GM23248 (cell line): ENCODE data around the gene CLDN4. TPM values are rescaled to one million over a fixed set of nuclear protein-coding genes. Genes with fewer than 3 reads are reported as not detected.
A peak's percentile ranks its signal among the peaks of the same experiment; 100 is the strongest.
"Not testable (repeated sequence)": the region's sequence is repeated elsewhere in the genome, so short reads cannot be mapped to it uniquely, and the experiment has no call there.

Source experiments
- DNase-seq: peaks from one replicate; pipeline ENCODE4 v3.0.0-alpha.2; 2015
- H2AFZ ChIP-seq: fragments of 200-600 bp; sonication (generic); 2 replicates; pipeline ENCODE4 v1.6.1; 2016; ENCODE audit warnings: antibody characterized with exemption
- H3F3A ChIP-seq: fragments of 200-600 bp; sonication (generic); 2 replicates; pipeline ENCODE4 v1.6.1; 2016; ENCODE audit warnings: mild to moderate bottlenecking, antibody characterized with exemption, mixed run types; ENCODE audit not compliant: insufficient read depth
- H3K27ac ChIP-seq: fragments of 200-600 bp; sonication (generic); 2 replicates; pipeline ENCODE4 v1.5.1; 2016; ENCODE audit warnings: mild to moderate bottlenecking
- H3K27me3 ChIP-seq: fragments of 200-600 bp; sonication (generic); replicated peaks from 2 replicates; pipeline ENCODE4 v1.6.1; 2016; ENCODE audit warnings: mild to moderate bottlenecking; ENCODE audit not compliant: insufficient read depth
- H3K36me3 ChIP-seq: fragments of 200-600 bp; sonication (generic); 2 replicates; pipeline ENCODE4 v1.6.1; 2016; ENCODE audit warnings: low read depth, mild to moderate bottlenecking
- H3K4me1 ChIP-seq: fragments of 200-600 bp; sonication (generic); 2 replicates; pipeline ENCODE4 v1.6.1; 2016; ENCODE audit warnings: mild to moderate bottlenecking; ENCODE audit not compliant: insufficient read depth
- H3K4me2 ChIP-seq: fragments of 200-600 bp; sonication (generic); one replicate; pipeline ENCODE4 v1.6.1; 2016; ENCODE audit warnings: mild to moderate bottlenecking; ENCODE audit not compliant: unreplicated experiment
- H3K4me3 ChIP-seq: fragments of 200-600 bp; sonication (generic); 2 replicates; pipeline ENCODE4 v1.5.1; 2016; ENCODE audit warnings: mild to moderate bottlenecking
- H3K79me2 ChIP-seq: fragments of 200-600 bp; sonication (generic); 2 replicates; pipeline ENCODE4 v1.6.1; 2016; ENCODE audit warnings: mild to moderate bottlenecking; ENCODE audit not compliant: insufficient read depth
- H3K9ac ChIP-seq: fragments of 200-600 bp; sonication (generic); 2 replicates; pipeline ENCODE4 v1.6.1; 2016; ENCODE audit warnings: mild to moderate bottlenecking
- H3K9me2 ChIP-seq: fragments of 200-600 bp; sonication (generic); 2 replicates; pipeline ENCODE4 v1.6.1; 2016; ENCODE audit warnings: mixed run types, mild to moderate bottlenecking, moderate library complexity; ENCODE audit not compliant: insufficient read depth
- H3K9me3 ChIP-seq: fragments of 200-600 bp; sonication (generic); one replicate; pipeline ENCODE4 v1.6.1; 2017; ENCODE audit warnings: low read depth
- H4K20me1 ChIP-seq: fragments of 200-600 bp; sonication (generic); 2 replicates; pipeline ENCODE4 v1.6.0; 2016; ENCODE audit not compliant: insufficient read depth
- EZH2 ChIP-seq: fragments of 200-600 bp; sonication (generic); IDR thresholded peaks from 2 replicates; pipeline ENCODE4 v1.6.1; 2018; ENCODE audit warnings: antibody characterized with exemption, mild to moderate bottlenecking; ENCODE audit not compliant: insufficient read depth, poor library complexity, severe bottlenecking
- EZH2phosphoT487 ChIP-seq: fragments of 200-600 bp; sonication (generic); IDR thresholded peaks from 2 replicates; pipeline ENCODE4 v1.6.1; 2018; ENCODE audit warnings: antibody characterized with exemption, moderate library complexity, mild to moderate bottlenecking, low read depth; ENCODE audit not compliant: insufficient read depth
- WGBS, 2 experiments: methylation state at CpG; one replicate each; pipeline ENCODE4 v1.1.6; 2015 to 2017; ENCODE audit warnings: low lambda C conversion rate in 2 of 2, low coverage in 1 of 2; ENCODE audit errors: missing lambda C conversion rate in 2 of 2; 5-methylcytosine and 5-hydroxymethylcytosine counted together
- in situ Hi-C: fragments of 300-500 bp; cut with MboI; formaldehyde crosslinking; loops from 2 replicates; pipeline ENCODE4 v1.15.0; 2020
- polyA plus RNA-seq: library from polyadenylated mRNA; unstranded; fragments of >200 nt; fragmentation: Nextera tagmentation; extraction: Ambion mirVana; gene quantifications from 2 replicates; pipeline ENCODE4 v1.2.1, GENCODE V29; 2016
- total RNA-seq: library from RNA; depleted of rRNA; stranded (reverse); fragments of >200 nt; shearing (Covaris generic); gene quantifications from 2 replicates; pipeline ENCODE4 v1.2.3, GENCODE V29; 2014

CLDN4 gene
- total and polyA plus RNA-seq, 2 experiments from 2014 or later: 0.10 TPM; not detected in 1

GRCh38 chr7:73817121-73817520 lies 13.7 kb upstream of the CLDN4 start:
- WGBS, 2 experiments: 96 to 100% methylated on average over 6 of the region's 6 CpGs
- Histone ChIP-seq H3K27me3 (no peaks in the 10 kb centered on the region), H4K20me1 (no peaks in the 10 kb centered on the region), H3K36me3 (no peaks in the 10 kb centered on the region), H3K4me3 (no peak overlapping the region), H3K4me2 (no peak overlapping the region), H3K9ac (no peak overlapping the region), H3K9me2 (no peaks in the 10 kb centered on the region), H3K27ac (no peak overlapping the region), H3K79me2 (no peaks in the 10 kb centered on the region), H3K9me3 (no peaks in the 10 kb centered on the region), H3K4me1 (peaks cover under 1% of the 10 kb centered on the region), H2AFZ (no peak overlapping the region), H3F3A (no peaks in the 10 kb centered on the region)
- TF ChIP-seq EZH2 (no peak), EZH2phosphoT487 (no peak)
- in situ Hi-C loops: no loop called here
- no peak for DNase-seq

- no peak overlapping the region for H3K9ac ChIP-seq
- H3K9me2 ChIP-seq: no peaks in the 10 kb centered on the region
- no peak overlapping the region for H3K4me3 ChIP-seq
- no peak overlapping the region for H3K4me2 ChIP-seq
- 0 out of 2 replicates have a peak, but pooled peaks cover 8% of the 10 kb centered on the region for H3F3A ChIP-seq
- no peaks in the 10 kb centered on the region for H3K79me2 ChIP-seq
- H3K4me1 ChIP-seq: peaks cover 10% of the 10 kb centered on the region
- H3K36me3 ChIP-seq: no peaks in the 10 kb centered on the region
- 94 to 98% methylated on average over 7 of the region's 7 CpGs for WGBS, 2 experiments
- H4K20me1 ChIP-seq: no peaks in the 10 kb centered on the region
- H2AFZ ChIP-seq: no peak overlapping the region
- H3K27ac ChIP-seq: no peak overlapping the region
- no peak for DNase-seq
- H3K9me3 ChIP-seq: no peaks in the 10 kb centered on the region
- no peaks in the 10 kb centered on the region for H3K27me3 ChIP-seq
- in situ Hi-C loops: no loop called here
- TF ChIP-seq EZH2phosphoT487 (no peak), EZH2 (no peak)
These were observed 10.8 kb upstream of the CLDN4 start for GRCh38 chr7:73820013-73820412.

GRCh38 chr7:73821597-73822285 lies 9.1 kb upstream of the CLDN4 start:
- H3K4me3 ChIP-seq, H3F3A ChIP-seq, DNase-seq, H4K20me1 ChIP-seq, H3K9me3 ChIP-seq, H3K27me3 ChIP-seq, H3K36me3 ChIP-seq, in situ Hi-C loops, H3K79me2 ChIP-seq, H3K9me2 ChIP-seq, H2AFZ ChIP-seq: not testable (repeated sequence)
- Histone ChIP-seq H3K9ac (peak overlapping the region; percentile 64), H3K4me2 (peak overlapping the region; percentile 30), H3K27ac (peak overlapping the region; percentile 76), H3K4me1 (peaks cover 10% of the 10 kb centered on the region)
- WGBS, 2 experiments: 94 to 97% methylated on average over 12 to 14 of the region's 14 CpGs

- H3K9me3 ChIP-seq: no peaks in the 10 kb centered on the region
- no peak for TF ChIP-seq EZH2
- TF ChIP-seq EZH2phosphoT487: no peak
- no peaks in the 10 kb centered on the region for H3K9me2 ChIP-seq
- in situ Hi-C loops: no loop called here
- H3K27me3 ChIP-seq: no peaks in the 10 kb centered on the region
- peaks cover 10% of the 10 kb centered on the region for H3K4me1 ChIP-seq
- peak overlapping the region; percentile 59 for H2AFZ ChIP-seq
- no peaks in the 10 kb centered on the region for H3K36me3 ChIP-seq
- H3F3A ChIP-seq: 0 out of 2 replicates have a peak, but pooled peaks cover 8% of the 10 kb centered on the region
- peak overlapping the region; percentile 77 for H3K27ac ChIP-seq
- WGBS, 2 experiments: 1 to 3% methylated on average over 15 of the region's 15 CpGs
- peak overlapping the region; percentile 20; the same call in 1 of the 2 replicates for H3K4me3 ChIP-seq
- H3K79me2 ChIP-seq: no peaks in the 10 kb centered on the region
- peak; percentile 100 for DNase-seq
- H4K20me1 ChIP-seq: no peaks in the 10 kb centered on the region
- peak overlapping the region; percentile 68 for H3K9ac ChIP-seq
- H3K4me2 ChIP-seq: peak overlapping the region; percentile 56
These were observed 8.2 kb upstream of the CLDN4 start for GRCh38 chr7:73822319-73823173.
